T-helper 1 cell (primary cell): Measurements from ENCODE around the gene ITGB4.
"Not testable (repeated sequence)": the region's sequence is repeated elsewhere in the genome, so short reads cannot be mapped to it uniquely, and the experiment has no call there.

Experiments
- DNase-seq, 5 donors: peaks; one replicate each; pipeline ENCODE4 v3.0.0-alpha.2; 2012 to 2020

ITGB4 gene

GRCh38 chr17:75753514-75754377 is 32.5 kb downstream of the ITGB4 start:
- peak; percentile 52 to 72 (median 59) for DNase-seq

- DNase-seq, result no peak
Measured at GRCh38 chr17:75754378-75755204, 33.3 kb downstream of the ITGB4 start.

GRCh38 chr17:75755205-75755901 is 34.1 kb downstream of the ITGB4 start:
- DNase-seq, result no peak

DNA sequence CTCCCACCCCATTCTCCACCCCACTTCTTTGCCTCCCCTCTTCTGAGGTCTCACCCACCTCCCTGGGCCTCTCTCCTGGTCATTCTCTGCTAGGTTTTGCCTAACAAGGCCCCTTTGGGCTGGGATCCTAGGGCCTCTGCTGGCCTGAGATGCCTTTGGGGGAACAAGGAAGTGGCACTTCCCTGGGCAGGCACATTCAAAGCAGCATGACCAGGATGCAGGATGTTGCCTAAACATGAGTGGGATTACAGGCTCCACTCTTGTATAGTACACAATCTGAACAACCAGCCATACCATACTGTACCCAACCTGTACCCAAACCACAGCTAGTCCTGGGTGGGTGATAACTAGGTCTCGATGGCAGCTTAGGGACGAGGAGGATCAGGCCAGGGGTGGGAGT is 34.7 kb downstream of the ITGB4 start:
- DNase-seq, result no peak

- DNase-seq, result no peak
Measured at GRCh38 chr17:75756451-75757085, 35.3 kb downstream of the ITGB4 start.

GRCh38 chr17:75757086-75757681 is 35.9 kb downstream of the ITGB4 start:
- DNase-seq, result no peak

GRCh38 chr17:75758131-75758905 is 37.1 kb downstream of the ITGB4 start:
- DNase-seq, result no peak

DNA sequence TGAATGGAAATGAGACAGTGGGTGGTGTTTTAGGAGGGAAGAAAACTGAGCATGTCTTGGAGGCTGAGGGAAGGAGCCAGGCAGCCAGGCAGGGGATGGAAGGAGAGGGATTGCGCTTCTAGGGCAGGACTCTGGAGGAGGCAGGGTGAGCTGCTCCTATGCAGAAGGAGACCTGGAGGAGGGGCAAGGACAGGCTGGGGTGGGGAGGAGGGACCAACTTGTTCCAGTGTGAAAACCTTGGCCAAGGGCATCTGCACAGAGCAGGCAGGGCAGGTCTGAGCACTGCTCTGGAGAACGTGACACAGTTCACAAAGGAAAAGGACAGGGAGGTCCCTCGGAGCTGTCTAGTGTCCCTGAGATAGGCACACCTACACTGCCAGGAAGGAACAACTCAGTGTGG is 38.2 kb downstream of the ITGB4 start:
- no peak for DNase-seq

DNA sequence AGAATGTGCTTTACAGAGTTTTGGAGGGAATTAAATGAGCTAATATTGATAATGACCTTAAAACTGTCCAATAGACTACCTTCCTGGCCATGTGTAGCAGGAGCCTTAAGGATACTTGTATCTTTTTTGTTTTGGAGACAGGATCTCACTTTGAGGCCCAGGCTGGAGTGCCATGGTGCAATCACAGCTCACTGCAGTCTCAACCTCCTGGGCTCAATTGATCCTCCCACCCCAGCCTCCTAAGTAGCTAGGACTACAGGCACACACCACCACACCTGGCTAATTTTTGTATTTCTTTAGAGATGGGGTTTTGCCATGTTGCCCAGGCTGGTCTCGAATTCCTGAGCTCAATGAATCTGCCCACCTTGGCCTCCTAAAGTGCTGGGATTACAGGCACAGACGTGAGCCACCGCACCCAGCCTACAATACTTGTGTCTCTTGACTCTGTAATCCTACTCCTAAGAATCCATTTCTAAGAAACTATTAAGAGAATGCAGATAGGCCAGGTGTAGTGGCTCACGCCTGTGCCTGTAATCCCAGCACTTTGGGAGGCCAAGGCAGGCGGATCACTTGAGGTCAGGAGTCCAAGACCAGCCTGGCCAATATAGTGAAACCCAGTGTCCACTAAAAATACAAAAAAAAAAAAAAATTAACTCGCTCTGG is 38.9 kb downstream of the ITGB4 start:
- not testable (repeated sequence) for DNase-seq

GRCh38 chr17:75762513-75763268 is 41.4 kb downstream of the ITGB4 start:
- no peak for DNase-seq

DNA sequence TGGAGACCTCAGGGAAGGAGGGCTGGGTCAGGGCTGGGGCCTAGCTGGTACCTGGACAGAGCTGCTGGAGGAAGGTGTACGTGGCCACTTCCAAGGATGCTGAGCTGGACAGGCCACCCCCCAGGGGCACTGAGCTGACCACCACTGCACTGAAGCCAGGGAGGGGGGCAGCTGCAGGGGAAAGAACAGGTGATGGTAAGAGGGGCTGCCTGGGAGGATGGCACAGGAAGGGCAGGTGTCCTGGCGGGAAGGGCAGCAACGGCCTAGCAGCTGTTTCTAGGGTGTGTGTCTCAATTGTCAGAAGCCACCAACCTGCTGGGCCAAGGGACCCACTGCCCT is 42.0 kb downstream of the ITGB4 start:
- DNase-seq, result no peak

DNA sequence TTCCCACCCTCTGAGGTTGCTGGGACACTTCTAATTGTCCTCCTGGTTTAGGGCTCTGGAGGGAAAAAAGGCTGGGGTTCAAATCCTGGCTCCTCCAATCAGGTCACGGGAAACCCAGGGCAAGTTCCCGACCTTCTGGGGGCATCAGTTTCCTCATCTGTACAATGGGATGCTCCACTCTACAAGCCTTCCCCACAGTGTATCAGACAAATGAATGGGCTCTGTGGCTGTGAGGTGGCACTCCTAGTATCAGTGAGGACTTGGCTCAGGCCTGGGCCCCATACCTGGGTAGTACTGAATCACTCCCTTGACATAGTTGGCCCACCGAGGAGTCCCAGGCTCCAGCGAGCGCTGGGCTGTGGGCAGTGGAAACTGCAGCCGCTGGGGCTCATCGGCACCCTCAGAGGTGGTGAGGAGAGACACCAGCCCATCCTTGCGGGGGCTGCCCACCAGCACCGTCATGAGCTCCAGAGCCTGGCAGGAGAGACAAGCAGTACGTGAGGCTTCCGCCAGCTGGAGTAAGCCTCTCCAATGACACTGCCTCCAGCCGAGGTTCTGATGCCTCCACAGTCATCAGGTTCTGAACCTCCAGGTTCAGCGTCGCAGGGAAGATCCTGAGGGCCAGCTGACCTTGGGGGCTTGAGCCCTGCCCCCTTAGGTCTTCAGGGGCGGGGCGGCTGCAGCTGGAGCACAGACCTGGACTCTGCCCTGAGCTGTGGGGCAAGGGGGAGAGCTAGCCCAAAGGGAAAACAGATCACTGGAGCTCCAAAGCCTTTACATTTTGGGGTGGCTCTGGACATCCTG is 42.6 kb downstream of the ITGB4 start:
- no peak for DNase-seq

GRCh38 chr17:75764417-75764710 is 43.1 kb downstream of the ITGB4 start:
- DNase-seq, result no peak

DNA sequence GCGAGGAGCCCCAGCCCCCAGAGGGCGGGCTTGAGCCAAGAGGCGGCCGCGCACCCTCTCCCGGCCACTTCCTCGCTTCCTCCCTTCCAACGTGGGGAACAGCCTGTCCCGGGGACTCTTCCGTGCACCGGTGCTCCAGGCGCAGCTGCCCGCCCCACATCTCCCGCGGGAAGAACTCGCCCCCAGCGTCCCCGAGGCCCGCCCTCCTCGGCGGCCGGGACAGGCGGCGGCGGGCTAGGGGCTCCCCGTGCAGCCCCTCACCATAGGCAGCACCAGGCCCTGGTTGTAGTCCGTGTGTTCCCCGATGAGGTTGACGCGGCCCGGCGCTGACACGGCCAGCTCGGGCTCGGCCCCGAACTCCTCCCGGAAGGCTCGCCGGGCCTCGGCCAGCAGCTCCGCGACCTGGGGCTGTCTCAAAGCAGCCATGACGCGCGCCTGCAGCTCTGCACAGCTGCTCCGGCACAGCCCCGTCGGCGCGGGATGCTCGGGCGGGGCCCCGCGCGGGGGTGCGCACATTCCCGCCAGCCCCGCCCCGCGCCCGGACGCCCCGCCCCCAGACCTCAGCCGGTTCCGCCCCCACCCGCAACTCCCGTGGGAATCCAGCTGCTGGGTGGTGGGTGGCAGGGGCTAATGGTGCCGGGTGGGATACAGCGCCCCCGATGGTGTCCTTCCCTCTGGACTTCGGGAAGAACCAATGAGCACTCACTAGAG is 43.6 kb downstream of the ITGB4 start, which contains the start of gene GALK1:
Gene GALK1, minus strand, starts transcription at position 482 of the 711 bp plus-strand sequence. Its CDS starts 56 bp downstream, at position 426.
- peak; percentile 58 to 81 (median 69) for DNase-seq

- no peak for DNase-seq
Measured at GRCh38 chr17:75765981-75766380, 44.7 kb downstream of the ITGB4 start.

- DNase-seq, result no peak
Measured at GRCh38 chr17:75767881-75768280, 46.6 kb downstream of the ITGB4 start.

DNA sequence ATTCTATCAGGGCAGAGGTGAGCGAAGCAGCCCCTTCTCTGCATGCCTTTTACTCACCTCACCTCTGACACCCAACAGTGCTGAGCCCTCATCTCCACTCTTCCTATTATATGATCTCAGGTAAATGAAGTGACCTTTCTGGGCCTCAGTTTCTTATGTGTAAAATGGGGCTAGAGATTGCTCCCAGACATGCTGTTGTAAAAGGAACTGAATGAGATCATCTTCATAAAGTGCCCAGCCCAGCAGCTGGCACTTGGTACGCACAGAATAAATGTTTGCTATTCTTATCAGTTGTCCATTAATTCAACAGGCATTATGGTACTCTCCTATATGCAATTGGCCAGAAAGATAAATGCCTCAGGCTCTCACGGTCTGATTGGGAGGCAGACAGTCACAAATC is 48.3 kb downstream of the ITGB4 start:
- no peak for DNase-seq
